GM10266 (cell line): ENCODE measurements around the gene CD2BP2.

Experiments
- DNase-seq: peaks from one replicate; pipeline ENCODE4 v3.0.0; 2012; ENCODE audit errors: extremely low spot score
- TF ChIP-seq, protein P1 (sequence below): IDR thresholded peaks from 2 replicates; pipeline ENCODE4 v1.5.1; 2012; ENCODE audit warnings: mild to moderate bottlenecking, low read depth; ENCODE audit not compliant: control insufficient read depth, insufficient read depth; ENCODE audit errors: missing control alignments

The CD2BP2 gene

DNA sequence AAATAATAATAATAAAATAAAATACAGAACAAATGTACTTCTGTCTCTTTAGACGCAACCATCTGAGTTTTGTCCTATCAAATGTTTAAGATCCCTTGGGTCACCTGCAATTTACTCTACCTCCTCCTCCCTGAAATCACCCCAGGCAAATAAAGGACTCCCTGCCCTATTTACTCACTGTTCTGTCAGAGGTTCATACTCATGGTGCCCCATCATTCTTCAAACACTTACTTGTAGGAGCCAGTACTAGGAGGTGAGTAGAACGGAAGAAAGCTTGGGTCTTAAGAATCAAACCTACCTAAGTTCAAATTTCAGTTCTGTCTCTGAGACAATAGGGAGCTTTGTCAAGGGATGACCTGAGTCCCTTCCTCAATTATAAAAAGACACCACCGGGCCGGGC lies 11.4 kb upstream of the CD2BP2 start:
- TF ChIP-seq, protein P1, sequence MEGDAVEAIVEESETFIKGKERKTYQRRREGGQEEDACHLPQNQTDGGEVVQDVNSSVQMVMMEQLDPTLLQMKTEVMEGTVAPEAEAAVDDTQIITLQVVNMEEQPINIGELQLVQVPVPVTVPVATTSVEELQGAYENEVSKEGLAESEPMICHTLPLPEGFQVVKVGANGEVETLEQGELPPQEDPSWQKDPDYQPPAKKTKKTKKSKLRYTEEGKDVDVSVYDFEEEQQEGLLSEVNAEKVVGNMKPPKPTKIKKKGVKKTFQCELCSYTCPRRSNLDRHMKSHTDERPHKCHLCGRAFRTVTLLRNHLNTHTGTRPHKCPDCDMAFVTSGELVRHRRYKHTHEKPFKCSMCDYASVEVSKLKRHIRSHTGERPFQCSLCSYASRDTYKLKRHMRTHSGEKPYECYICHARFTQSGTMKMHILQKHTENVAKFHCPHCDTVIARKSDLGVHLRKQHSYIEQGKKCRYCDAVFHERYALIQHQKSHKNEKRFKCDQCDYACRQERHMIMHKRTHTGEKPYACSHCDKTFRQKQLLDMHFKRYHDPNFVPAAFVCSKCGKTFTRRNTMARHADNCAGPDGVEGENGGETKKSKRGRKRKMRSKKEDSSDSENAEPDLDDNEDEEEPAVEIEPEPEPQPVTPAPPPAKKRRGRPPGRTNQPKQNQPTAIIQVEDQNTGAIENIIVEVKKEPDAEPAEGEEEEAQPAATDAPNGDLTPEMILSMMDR: no peak
- DNase-seq: no peak

DNA sequence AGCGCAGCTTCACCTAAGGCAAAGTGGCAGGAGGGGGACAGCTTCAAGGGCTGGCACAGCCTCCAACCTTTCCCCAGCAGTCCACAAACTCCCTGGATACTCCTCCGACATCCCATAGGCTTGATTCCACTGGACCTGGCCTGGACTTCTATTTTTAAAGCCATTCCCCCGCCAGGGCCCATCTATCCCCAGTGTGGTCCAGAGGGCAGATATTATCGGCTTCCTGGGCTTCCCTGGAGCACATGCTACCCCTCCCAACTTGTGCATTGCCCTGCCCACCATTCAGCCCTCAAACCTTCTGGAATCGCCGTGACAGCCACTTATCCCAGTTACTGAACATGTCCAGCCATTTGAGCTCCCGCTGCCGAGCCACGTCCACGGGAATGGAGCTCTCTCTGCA lies 10.1 kb upstream of the CD2BP2 start:
- TF ChIP-seq, protein P1: no peak
- DNase-seq: no peak

GRCh38 chr16:30361180-30361579 lies 6.1 kb upstream of the CD2BP2 start:
- DNase-seq: no peak
- TF ChIP-seq, protein P1: no peak

DNA sequence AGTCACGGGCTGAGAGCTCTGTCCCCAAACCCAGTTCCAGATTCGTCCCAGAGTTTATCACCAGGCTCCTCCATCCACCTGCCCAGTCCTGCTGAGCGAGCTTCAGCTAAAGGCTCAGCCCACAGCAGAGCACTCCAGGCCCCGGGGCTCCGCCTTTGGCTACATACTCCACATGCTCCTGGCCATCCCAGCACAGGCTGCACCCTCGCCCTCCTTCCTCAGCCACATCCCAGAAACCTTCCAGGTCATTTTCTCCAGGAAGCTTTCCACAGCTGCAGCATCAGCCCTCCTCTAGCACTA lies 4.7 kb upstream of the CD2BP2 start:
- TF ChIP-seq, protein P1: no peak
- DNase-seq: no peak

DNA sequence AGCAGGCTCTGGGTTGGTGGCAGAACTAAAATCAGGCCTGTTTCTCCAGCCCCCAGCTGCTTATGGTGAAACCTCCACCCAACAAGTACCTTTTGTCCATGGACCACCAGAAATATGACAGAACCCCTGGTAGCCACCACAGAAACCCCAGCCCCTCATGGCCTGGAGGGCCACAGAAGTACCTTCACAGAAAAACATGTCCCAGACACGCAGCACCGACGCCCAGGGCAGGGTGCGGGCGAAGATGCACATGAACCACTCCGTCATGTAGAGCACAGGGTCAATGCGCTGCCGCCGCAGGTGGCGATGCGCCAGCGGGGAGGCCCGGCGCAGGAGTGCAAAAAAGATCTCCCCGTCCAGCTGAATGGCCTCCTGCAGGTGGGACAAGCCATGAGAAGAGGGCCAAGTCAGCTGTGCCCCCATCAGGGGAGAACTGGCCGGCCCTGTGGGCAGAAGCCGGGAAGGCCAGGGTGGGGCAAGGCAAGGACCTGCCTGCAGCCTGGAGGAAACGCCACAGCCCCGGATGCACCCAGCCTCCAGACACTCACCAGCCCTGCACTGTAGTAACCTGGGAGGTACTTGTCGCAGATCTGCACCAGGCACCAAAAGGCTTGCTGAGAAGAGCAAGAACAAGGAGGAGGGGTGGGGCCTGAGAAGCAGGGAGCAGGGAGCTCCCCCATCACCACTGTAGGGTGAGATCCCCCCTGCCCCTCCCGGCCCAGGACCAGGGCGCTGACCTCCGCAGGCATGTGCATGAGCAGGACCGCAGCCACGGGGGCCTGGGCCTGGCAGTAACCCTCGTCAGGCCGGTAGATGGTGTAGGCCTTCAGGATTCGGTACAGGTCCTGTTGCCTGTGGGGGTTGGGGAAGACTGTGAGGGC lies 4.1 kb upstream of the CD2BP2 start:
- no peak for DNase-seq
- TF ChIP-seq, protein P1: no peak

GRCh38 chr16:30358577-30358936 lies 3.4 kb upstream of the CD2BP2 start:
- DNase-seq: no peak
- TF ChIP-seq, protein P1: no peak

- TF ChIP-seq, protein P1: no peak
- no peak for DNase-seq
Observed at GRCh38 chr16:30357715-30358576, 2.8 kb upstream of the CD2BP2 start.
